ENCODE results near the gene KRTAP5-7. TPM values are rescaled to one million over a fixed set of nuclear protein-coding genes. Genes with fewer than 3 reads are reported as not detected.

The KRTAP5-7 gene
- polyA plus RNA-seq, 1 donor from 2014 or later, result 0.56 TPM

GRCh38 chr11:71500601-71501021 lies 26.5 kb upstream of the KRTAP5-7 start:
- H3K79me2 ChIP-seq (replicated peaks; ENCODE audit: insufficient read depth, low read length), result no peaks in the 10 kb centered on the region
- no peak overlapping the region for H3K27ac ChIP-seq (ENCODE audit: low read length)
- no peaks in the 10 kb centered on the region for H3K9me3 ChIP-seq (ENCODE audit: low read length)
- no peak overlapping the region for H3K4me3 ChIP-seq (ENCODE audit: low read length)
- no peaks in the 10 kb centered on the region for H3K9me2 ChIP-seq (ENCODE audit: insufficient read depth, low read length)
- no peak overlapping the region for H3K9ac ChIP-seq (ENCODE audit: low read length)
- no peaks in the 10 kb centered on the region for H3K36me3 ChIP-seq (ENCODE audit: insufficient read depth, low read length)
- H3K4me2 ChIP-seq (ENCODE audit: low read length), result no peak overlapping the region
- TF ChIP-seq EP300 (conservative IDR thresholded peaks at IDR 0.05; ENCODE audit: poor library complexity, severe bottlenecking), result no peak
- TF ChIP-seq TAF1 (IDR thresholded peaks at IDR 0.05; ENCODE audit: low read depth), result no peak
- TF ChIP-seq POLR2AphosphoS5 (IDR thresholded peaks at IDR 0.05), result no peak
- TF ChIP-seq RAD21 (conservative IDR thresholded peaks at IDR 0.05), result no peak
- TF ChIP-seq SMC3 (conservative IDR thresholded peaks at IDR 0.05; ENCODE audit: poor library complexity), result no peak
- TF ChIP-seq CTCF (IDR thresholded peaks at IDR 0.05; ENCODE audit: poor library complexity, severe bottlenecking), result no peak
- no peak for TF ChIP-seq REST (IDR thresholded peaks at IDR 0.05; ENCODE audit: borderline replicate concordance)
- TF ChIP-seq EZH2 (IDR thresholded peaks at IDR 0.05; ENCODE audit: borderline replicate concordance, insufficient read depth, low read length, poor library complexity, severe bottlenecking), result no peak
- TF ChIP-seq MXI1 (conservative IDR thresholded peaks at IDR 0.05; ENCODE audit: poor library complexity, severe bottlenecking), result no peak
- H3F3A ChIP-seq (ENCODE audit: insufficient read depth, low read length, poor library complexity, severe bottlenecking), result no peaks in the 10 kb centered on the region
- H4K20me1 ChIP-seq (ENCODE audit: insufficient read depth), result no peaks in the 10 kb centered on the region
- H2AFZ ChIP-seq (ENCODE audit: low read depth, low read length), result no peak overlapping the region
- no peaks in the 10 kb centered on the region for H3K27me3 ChIP-seq (ENCODE audit: insufficient read depth, low read depth, low read length)

GRCh38 chr11:71501071-71501985 lies 25.7 kb upstream of the KRTAP5-7 start:
- H3K79me2 ChIP-seq (replicated peaks; ENCODE audit: insufficient read depth, low read length), result no peaks in the 10 kb centered on the region
- no peaks in the 10 kb centered on the region for H3K27me3 ChIP-seq (ENCODE audit: insufficient read depth, low read depth, low read length)
- H2AFZ ChIP-seq (ENCODE audit: low read depth, low read length), result no peak overlapping the region
- no peak overlapping the region for H3K27ac ChIP-seq (ENCODE audit: low read length)
- no peaks in the 10 kb centered on the region for H4K20me1 ChIP-seq (ENCODE audit: insufficient read depth)
- no peaks in the 10 kb centered on the region for H3F3A ChIP-seq (ENCODE audit: insufficient read depth, low read length, poor library complexity, severe bottlenecking)
- TF ChIP-seq MXI1 (conservative IDR thresholded peaks at IDR 0.05; ENCODE audit: poor library complexity, severe bottlenecking) (no peak), CTCF (IDR thresholded peaks at IDR 0.05; ENCODE audit: poor library complexity, severe bottlenecking) (no peak), SMC3 (conservative IDR thresholded peaks at IDR 0.05; ENCODE audit: poor library complexity) (no peak), EP300 (conservative IDR thresholded peaks at IDR 0.05; ENCODE audit: poor library complexity, severe bottlenecking) (no peak)
- no peaks in the 10 kb centered on the region for H3K36me3 ChIP-seq (ENCODE audit: insufficient read depth, low read length)
- H3K9me2 ChIP-seq (ENCODE audit: insufficient read depth, low read length), result no peaks in the 10 kb centered on the region
- no peak overlapping the region for H3K4me3 ChIP-seq (ENCODE audit: low read length)
- no peak overlapping the region for H3K9ac ChIP-seq (ENCODE audit: low read length)
- no peaks in the 10 kb centered on the region for H3K9me3 ChIP-seq (ENCODE audit: low read length)
- no peak overlapping the region for H3K4me2 ChIP-seq (ENCODE audit: low read length)

All from neural cell (in vitro differentiated cells).